Upper lobe of right lung (tissue), 1 donor: Measurements from ENCODE around the gene MISP. TPM values are rescaled to one million over a fixed set of nuclear protein-coding genes. Genes with fewer than 3 reads are reported as not detected.

Experiments used
- ATAC-seq: fragments of 200-7000 bp; cut with Tn5 transposase; one replicate; pipeline ENCODE4 v1.9.1; 2020; ENCODE audit warnings: mild to moderate bottlenecking, moderate library complexity
- DNase-seq: peaks from one replicate; pipeline ENCODE4 v3.0.0-alpha.2; 2020
- H3K27ac ChIP-seq: fragments of 200-600 bp; one replicate; pipeline ENCODE4 v1.8.0; 2022
- H3K27me3 ChIP-seq: fragments of 200-600 bp; one replicate; pipeline ENCODE4 v1.8.0; 2022; ENCODE audit warnings: mild to moderate bottlenecking
- H3K36me3 ChIP-seq: fragments of 200-600 bp; one replicate; pipeline ENCODE4 v1.8.0; 2022
- H3K4me1 ChIP-seq: fragments of 200-600 bp; one replicate; pipeline ENCODE4 v1.8.0; 2022
- H3K4me3 ChIP-seq: fragments of 200-600 bp; one replicate; pipeline ENCODE4 v1.8.0; 2022; ENCODE audit warnings: mild to moderate bottlenecking
- H3K9me3 ChIP-seq: fragments of 200-600 bp; one replicate; pipeline ENCODE4 v1.8.0; 2022
- CTCF ChIP-seq: fragments of 200-600 bp; IDR thresholded peaks from one replicate; pipeline ENCODE4 v1.8.0; 2022; ENCODE audit warnings: antibody characterized with exemption
- intact Hi-C: fragments of 100-400 bp; cut with DNase I; formaldehyde crosslinking; loops from one replicate; pipeline ENCODE4 v1.11.0; 2022
- microRNA-seq: library from miRNA; unstranded; fragments of <30 nt; microRNA quantifications from one replicate; pipeline ENCODE4 v1.2.0, GENCODE V29; 2020; ENCODE audit warnings: borderline microRNAs expressed
- total RNA-seq: library from RNA; stranded (reverse); fragmentation: NEBNext Ultra II Directional; extraction: Animal tissue kit (Norgen Biotek cat#: 25700); gene quantifications from one replicate; pipeline ENCODE4 v1.2.1, GENCODE V29; 2021
- donor health status: DM: no; HTN: yes; CAD: no; lungs with severe emphysema.

Gene MISP
- total RNA-seq, 1 donor from 2014 or later = 15.9 TPM

GRCh38 chr19:811506-812048, 60.7 kb downstream of the MISP start:
- intact Hi-C loops = no loop called here
- Histone ChIP-seq H3K27ac (no peak overlapping the region), H3K9me3 (no peaks in the 10 kb centered on the region), H3K4me1 (no peaks in the 10 kb centered on the region), H3K4me3 (no peak overlapping the region), H3K36me3 (peaks cover 56% of the 10 kb centered on the region), H3K27me3 (no peaks in the 10 kb centered on the region)
- DNase-seq (peak; percentile 37), ATAC-seq (no peak)
- no peak for TF ChIP-seq CTCF

- no peak for TF ChIP-seq CTCF
- intact Hi-C loops = no loop called here
- no peaks in the 10 kb centered on the region for H3K9me3 ChIP-seq
- no peaks in the 10 kb centered on the region for H3K4me1 ChIP-seq
- H3K27ac ChIP-seq = no peak overlapping the region
- no peaks in the 10 kb centered on the region for H3K27me3 ChIP-seq
- H3K36me3 ChIP-seq = peaks cover 50% of the 10 kb centered on the region
- ATAC-seq (no peak), DNase-seq (no peak)
- no peak overlapping the region for H3K4me3 ChIP-seq
Observed at GRCh38 chr19:812049-812746, 61.3 kb downstream of the MISP start.

GRCh38 chr19:812747-813218, 61.9 kb downstream of the MISP start:
- Histone ChIP-seq H3K36me3 (peaks cover 44% of the 10 kb centered on the region), H3K4me1 (no peaks in the 10 kb centered on the region), H3K9me3 (no peaks in the 10 kb centered on the region), H3K27ac (no peak overlapping the region), H3K27me3 (no peaks in the 10 kb centered on the region), H3K4me3 (no peak overlapping the region)
- intact Hi-C loops = no loop called here
- ATAC-seq (no peak), DNase-seq (no peak)
- no peak for TF ChIP-seq CTCF

- TF ChIP-seq CTCF = no peak
- H3K36me3 ChIP-seq = peaks cover 37% of the 10 kb centered on the region
- H3K4me1 ChIP-seq = no peaks in the 10 kb centered on the region
- no peak overlapping the region for H3K27ac ChIP-seq
- H3K27me3 ChIP-seq = no peaks in the 10 kb centered on the region
- no peak for DNase-seq
- no peak overlapping the region for H3K4me3 ChIP-seq
- no peaks in the 10 kb centered on the region for H3K9me3 ChIP-seq
- intact Hi-C loops = no loop called here
- ATAC-seq = peak; percentile 7
Observed at GRCh38 chr19:813219-814151, 62.6 kb downstream of the MISP start.

Small RNAs within 50 kb of the gene (microRNA-seq; reads per million reads assigned to microRNA genes)
- 0.83 reads per million for gene MIR3187
- gene MIR4745 = 0.83 reads per million

Other genes with a start within 250 kb of the MISP start
- gene TPGS1, start 243.6 kb upstream of the MISP start, total RNA-seq = 19.9 TPM
- 40.9 TPM for gene CDC34, start 219.4 kb upstream of the MISP start, total RNA-seq
- 2.9 TPM for gene GZMM, start 207.1 kb upstream of the MISP start, total RNA-seq
- gene BSG, start 178.5 kb upstream of the MISP start, total RNA-seq = 359 TPM
- gene HCN2, start 161.2 kb upstream of the MISP start, total RNA-seq = 0.52 TPM
- gene POLRMT, start 117.6 kb upstream of the MISP start, total RNA-seq = 36.0 TPM
- gene FGF22, start 111.2 kb upstream of the MISP start, total RNA-seq = 0.52 TPM
- 32.9 TPM for gene RNF126, start 87.9 kb upstream of the MISP start, total RNA-seq
- 114 TPM for gene FSTL3, start 74.7 kb upstream of the MISP start, total RNA-seq
- not detected for gene PRSS57, start 55.7 kb upstream of the MISP start, total RNA-seq
- gene PALM, start 42.2 kb upstream of the MISP start, total RNA-seq = 56.9 TPM
- gene PTBP1, start 46.3 kb downstream of the MISP start, total RNA-seq = 245 TPM
- gene PLPPR3, start 70.8 kb downstream of the MISP start, total RNA-seq = 0.46 TPM
- gene AZU1, start 76.7 kb downstream of the MISP start, total RNA-seq = 0.75 TPM
- gene PRTN3, start 89.9 kb downstream of the MISP start, total RNA-seq = not detected
- 0.52 TPM for gene ELANE, start 101.2 kb downstream of the MISP start, total RNA-seq
- 153 TPM for gene CFD, start 108.6 kb downstream of the MISP start, total RNA-seq
- gene MED16, start 142.1 kb downstream of the MISP start, total RNA-seq = 51.8 TPM
- gene RNU6-9, start 142.4 kb downstream of the MISP start, total RNA-seq = not detected
- gene R3HDM4, start 162.1 kb downstream of the MISP start, total RNA-seq = 50.7 TPM
- not detected for gene KISS1R, start 166.2 kb downstream of the MISP start, total RNA-seq
- gene ARID3A, start 174.9 kb downstream of the MISP start, total RNA-seq = 16.1 TPM
- gene WDR18, start 233.2 kb downstream of the MISP start, total RNA-seq = 21.9 TPM
- not detected for gene GRIN3B, start 249.3 kb downstream of the MISP start, total RNA-seq